ENCODE results near the gene FOXP4. TPM values are rescaled to one million over a fixed set of nuclear protein-coding genes. Genes with fewer than 3 reads are reported as not detected.

Gene FOXP4
- total RNA-seq, 4 donors from 2014 or later = 12.6 to 42.4 (median 23.7) TPM

DNA sequence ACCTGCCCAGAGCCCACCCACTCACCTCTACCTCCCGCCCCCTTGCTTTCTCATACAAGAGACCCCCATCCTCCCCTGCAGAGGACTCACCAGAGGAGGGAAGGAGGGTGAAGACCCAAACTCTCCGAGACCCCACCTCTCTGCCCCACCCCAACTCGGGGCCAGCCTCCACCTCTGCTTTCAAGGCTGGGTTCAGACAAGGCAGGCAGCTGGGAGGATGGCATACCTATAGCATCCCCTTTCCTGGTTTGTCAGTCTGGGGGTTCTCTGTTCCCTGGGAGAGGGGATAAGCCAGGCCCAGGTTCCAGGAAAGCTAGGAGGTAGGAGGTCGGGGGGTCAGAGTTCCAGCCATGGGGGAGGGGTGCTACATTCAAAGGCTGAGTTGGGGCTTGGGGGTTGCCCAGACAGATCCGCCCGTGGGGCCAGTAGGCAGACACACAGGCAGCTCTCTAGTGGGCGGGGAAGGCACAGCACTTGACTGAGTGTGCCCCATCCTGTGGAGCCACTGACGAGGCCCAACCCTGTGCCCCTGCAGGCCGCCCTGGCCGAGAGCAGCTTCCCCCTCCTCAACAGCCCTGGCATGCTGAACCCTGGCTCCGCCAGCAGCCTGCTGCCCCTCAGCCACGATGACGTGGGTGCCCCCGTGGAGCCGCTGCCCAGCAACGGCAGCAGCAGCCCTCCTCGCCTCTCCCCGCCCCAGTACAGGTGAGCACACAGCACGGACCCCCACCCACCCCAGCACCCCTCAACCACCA lies 51.2 kb downstream of the FOXP4 start:
- DNase-seq = no peak
- Histone ChIP-seq H3K4me3 (replicated peaks in 1 of 3) (no peak overlapping the region), H3K36me3 (peaks cover 29 to 38% of the 10 kb centered on the region in 2 donors), H3K4me1 (peaks cover 0 to 5% of the 10 kb centered on the region in 2 donors), H3K27ac (no peak overlapping the region), H3K27me3 (no peaks in the 10 kb centered on the region), H3K9me3 (no peaks in the 10 kb centered on the region)
- intact Hi-C loops (cut with DNase I) = no loop called here
- no peak for TF ChIP-seq POLR2A (IDR thresholded peaks at IDR 0.05)
- TF ChIP-seq CTCF (IDR thresholded peaks at IDR 0.05) = no peak
- WGBS, 2 donors = 86 to 89% methylated on average over 8 to 19 of the region's 19 CpGs

DNA sequence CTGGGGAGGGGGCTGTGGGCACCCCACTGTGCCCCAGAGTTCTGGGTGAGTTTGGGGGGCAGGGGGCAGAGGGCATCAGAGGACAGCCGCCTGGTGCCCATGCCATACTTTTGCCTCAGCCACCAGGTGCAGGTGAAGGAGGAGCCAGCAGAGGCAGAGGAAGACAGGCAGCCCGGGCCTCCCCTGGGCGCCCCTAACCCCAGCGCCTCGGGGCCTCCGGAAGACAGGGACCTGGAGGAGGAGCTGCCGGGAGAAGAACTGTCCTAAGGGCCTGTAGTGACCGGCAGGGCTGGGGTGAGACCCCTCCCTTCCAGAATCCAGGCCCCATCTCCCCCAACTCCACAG lies 52.5 kb downstream of the FOXP4 start:
- no peaks in the 10 kb centered on the region for H3K9me3 ChIP-seq

GRCh38 chr6:41599015-41599851 lies 53.1 kb downstream of the FOXP4 start:
- WGBS, 2 donors = 85 to 86% methylated on average over 12 to 16 of the region's 21 CpGs
- no peak for TF ChIP-seq POLR2A (IDR thresholded peaks at IDR 0.05)
- TF ChIP-seq CTCF (IDR thresholded peaks at IDR 0.05) = no peak
- Histone ChIP-seq H3K4me3 (replicated peaks in 1 of 3) (no peak overlapping the region), H3K9me3 (no peaks in the 10 kb centered on the region), H3K36me3 (peaks cover 29 to 33% of the 10 kb centered on the region in 2 donors), H3K4me1 (peaks cover 0 to 11% of the 10 kb centered on the region in 2 donors), H3K27me3 (no peaks in the 10 kb centered on the region), H3K27ac (no peak overlapping the region)
- no peak for DNase-seq
- intact Hi-C loops (cut with DNase I) = no loop called here

More for the DNA sequence above, 52.5 kb downstream of the FOXP4 start:
- WGBS, 2 donors = 91% methylated on average over 8 of the region's 8 CpGs
- intact Hi-C loops (cut with DNase I) = no loop called here
- peaks cover 0 to 11% of the 10 kb centered on the region in 2 donors for H3K4me1 ChIP-seq
- TF ChIP-seq CTCF (IDR thresholded peaks at IDR 0.05) = no peak
- no peak for TF ChIP-seq POLR2A (IDR thresholded peaks at IDR 0.05)
- H3K36me3 ChIP-seq = peaks cover 29 to 33% of the 10 kb centered on the region in 2 donors
- H3K27me3 ChIP-seq = no peaks in the 10 kb centered on the region
- no peak for DNase-seq
- no peak overlapping the region for H3K27ac ChIP-seq
- H3K4me3 ChIP-seq (replicated peaks in 1 of 3) = no peak overlapping the region

DNA sequence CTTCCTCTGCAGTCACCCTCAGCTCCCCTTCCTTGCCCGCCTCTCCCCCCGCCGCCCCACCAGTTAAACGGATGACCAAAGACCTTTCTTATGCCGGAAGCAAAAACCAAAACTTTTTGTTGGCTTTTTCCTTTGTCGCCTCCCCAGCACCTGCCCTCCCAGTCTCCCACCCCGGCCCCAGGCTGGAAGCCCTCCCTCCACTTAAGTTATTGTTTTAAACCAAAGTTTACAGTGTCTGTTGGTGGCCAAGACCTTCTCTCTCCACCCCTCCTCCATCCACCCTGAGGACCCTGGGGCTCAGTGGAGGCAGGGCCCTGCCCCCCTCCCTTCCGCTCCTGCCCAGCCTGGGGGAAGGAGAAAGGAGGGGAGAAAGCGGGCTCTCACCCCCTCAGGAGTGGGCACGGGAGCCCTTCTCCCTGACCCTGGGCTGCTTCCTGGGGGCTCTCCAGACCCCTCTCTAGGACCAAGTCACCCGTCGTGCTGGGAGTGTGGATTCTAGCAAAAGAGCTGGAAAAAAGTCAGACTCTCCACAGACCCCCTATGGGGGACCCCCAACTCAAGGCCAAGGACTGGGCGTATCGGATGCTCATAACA lies 53.8 kb downstream of the FOXP4 start:
- 88 to 90% methylated on average over 12 to 13 of the region's 14 CpGs for WGBS, 2 donors
- H3K27me3 ChIP-seq = no peaks in the 10 kb centered on the region
- H3K4me1 ChIP-seq = peaks cover 0 to 11% of the 10 kb centered on the region in 2 donors
- H3K36me3 ChIP-seq = peaks cover 25 to 29% of the 10 kb centered on the region in 2 donors
- H3K9me3 ChIP-seq = no peaks in the 10 kb centered on the region
- no peak overlapping the region for H3K4me3 ChIP-seq (replicated peaks in 1 of 3)
- TF ChIP-seq POLR2A (IDR thresholded peaks at IDR 0.05) (no peak), CTCF (IDR thresholded peaks at IDR 0.05) (no peak)
- intact Hi-C loops (cut with DNase I) = loop anchor here (5.0 kb wide), 3 partner anchors 82 to 233 kb away; partner anchors contain the start of gene TOMM6
- DNase-seq = no peak
- H3K27ac ChIP-seq = no peak overlapping the region

Measured in thyroid gland (tissue), 4 donors.